HG02763 (cell line): ENCODE data around the gene POLE2.
"Not testable (repeated sequence)": the region's sequence is repeated elsewhere in the genome, so short reads cannot be mapped to it uniquely, and the experiment has no call there.

ENCODE experiments used
- ATAC-seq: cut with Tn5 transposase; IDR thresholded peaks from one replicate; pipeline ENCODE4 v1.9.1; 2021; ENCODE audit warnings: mild to moderate bottlenecking, moderate library complexity; ENCODE audit not compliant: unreplicated experiment

Gene POLE2

DNA sequence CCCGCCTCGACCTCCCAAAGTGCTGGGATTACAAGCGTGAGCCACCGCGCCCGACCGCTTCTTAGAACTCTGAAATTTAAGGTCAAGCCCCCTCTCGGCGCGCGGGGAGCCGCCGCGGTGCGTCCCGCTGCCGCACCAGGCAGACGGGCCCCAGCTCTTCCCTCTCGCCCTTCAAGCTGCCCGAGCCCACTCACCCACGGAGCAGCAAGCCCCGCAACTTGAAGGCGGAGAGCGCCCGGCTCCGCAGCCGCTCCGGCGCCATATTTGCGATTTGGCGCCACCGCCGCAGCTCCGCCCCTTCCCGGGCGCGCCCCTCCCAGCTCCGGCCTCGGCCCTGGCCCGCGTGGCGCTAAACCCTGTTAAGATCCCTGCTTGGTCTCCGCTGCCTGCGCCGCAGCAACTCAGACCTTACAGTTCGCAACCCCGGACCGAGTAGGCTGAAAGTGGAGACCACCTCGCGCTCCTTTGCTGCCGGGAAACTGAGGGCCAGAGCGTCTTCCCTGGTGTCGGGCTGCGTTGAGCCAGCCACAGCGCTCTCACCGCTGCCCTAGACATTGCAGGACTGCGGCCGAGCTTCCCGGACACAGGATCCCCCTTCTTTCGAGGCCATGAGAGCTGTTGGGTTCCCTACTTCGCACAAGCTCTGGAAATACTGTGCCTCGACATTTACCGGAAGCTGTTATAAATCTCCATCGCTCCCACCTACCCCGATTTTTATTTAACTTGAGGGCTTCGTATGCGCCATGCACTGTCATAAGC is at the start of gene POLE2:
Gene POLE2 (minus strand): TSS at position 273 of the 759 bp plus-strand sequence. CDS start 11 bp downstream, at position 262.
- ATAC-seq: peak; percentile 80

DNA sequence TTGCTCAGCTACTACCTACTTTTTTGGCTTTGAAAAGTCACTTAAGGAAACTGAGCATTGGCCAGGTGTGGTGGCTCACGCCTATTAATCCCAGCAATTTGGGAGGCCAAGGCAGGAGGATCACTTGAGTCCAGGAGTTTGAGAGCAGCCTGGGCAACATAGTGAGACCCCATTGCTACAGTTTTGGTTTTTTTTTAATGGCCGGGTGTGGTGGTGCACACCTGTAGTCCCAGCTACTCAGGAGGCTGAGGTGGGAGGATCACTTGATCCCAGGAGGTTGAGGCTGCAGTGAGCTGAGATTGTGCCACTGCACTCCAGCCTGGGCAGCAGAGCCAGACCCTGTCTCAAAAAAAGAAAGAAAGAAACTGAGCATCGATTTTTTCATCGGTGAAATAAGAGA is 47.7 kb upstream of the POLE2 start:
- not testable (repeated sequence) for ATAC-seq

- no peak for ATAC-seq
These were observed 45.8 kb upstream of the POLE2 start for GRCh38 chr14:49733836-49734235.

- ATAC-seq: no peak
These were observed 44.9 kb upstream of the POLE2 start for GRCh38 chr14:49732896-49733295.

DNA sequence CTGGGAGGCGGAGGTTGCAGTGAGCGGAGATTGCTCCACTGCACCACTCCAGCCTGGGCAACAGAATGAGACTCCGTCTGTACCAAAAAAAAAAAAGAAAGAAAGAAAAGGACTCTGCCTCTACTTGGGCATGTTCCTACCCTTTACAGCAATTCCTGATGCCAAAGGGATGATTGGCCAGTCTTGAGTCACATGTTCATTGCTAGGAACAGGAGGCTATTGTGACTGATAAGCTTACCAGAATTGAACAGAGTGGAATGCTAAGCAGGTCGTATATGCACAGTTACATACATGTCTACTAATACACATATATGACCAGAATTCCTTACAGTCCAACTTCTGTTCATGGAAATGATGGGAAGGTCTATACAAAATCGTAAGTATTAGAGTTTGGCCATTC is 39.2 kb upstream of the POLE2 start:
- ATAC-seq: no peak

DNA sequence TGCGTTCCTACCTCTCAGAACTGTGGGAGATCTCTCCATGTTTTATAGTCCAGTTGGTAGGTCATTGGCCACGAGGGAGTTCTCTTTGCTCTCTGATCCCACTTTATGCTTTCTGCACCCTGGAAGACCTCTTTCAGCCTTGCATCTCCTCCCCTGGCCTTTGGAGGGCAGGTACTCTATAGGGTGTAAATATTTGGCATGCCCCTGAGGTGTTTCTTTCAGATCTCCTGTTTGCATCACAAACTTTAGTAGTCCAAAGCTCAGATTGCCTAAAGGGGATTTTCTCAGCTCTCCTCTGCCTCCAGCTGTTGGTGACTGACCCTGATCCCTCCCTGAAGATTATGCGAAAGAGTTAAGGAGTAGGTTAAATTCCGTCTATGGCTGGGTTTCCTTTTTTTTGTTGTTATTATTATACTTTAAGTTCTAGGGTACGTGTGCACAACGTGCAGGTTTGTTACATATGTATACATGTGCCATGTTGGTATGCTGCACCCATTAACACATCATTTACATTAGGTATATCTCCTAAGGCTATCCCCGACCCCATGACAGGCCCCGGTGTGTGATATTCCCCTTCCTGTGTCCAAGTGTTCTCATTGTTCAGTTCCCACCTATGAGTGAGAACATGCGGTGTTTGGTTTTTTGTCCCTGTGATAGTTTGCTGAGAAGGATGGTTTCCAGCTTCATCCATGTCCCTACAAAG is 33.9 kb upstream of the POLE2 start:
- ATAC-seq: not testable (repeated sequence)

GRCh38 chr14:49720744-49721143 is 32.7 kb upstream of the POLE2 start:
- no peak for ATAC-seq

DNA sequence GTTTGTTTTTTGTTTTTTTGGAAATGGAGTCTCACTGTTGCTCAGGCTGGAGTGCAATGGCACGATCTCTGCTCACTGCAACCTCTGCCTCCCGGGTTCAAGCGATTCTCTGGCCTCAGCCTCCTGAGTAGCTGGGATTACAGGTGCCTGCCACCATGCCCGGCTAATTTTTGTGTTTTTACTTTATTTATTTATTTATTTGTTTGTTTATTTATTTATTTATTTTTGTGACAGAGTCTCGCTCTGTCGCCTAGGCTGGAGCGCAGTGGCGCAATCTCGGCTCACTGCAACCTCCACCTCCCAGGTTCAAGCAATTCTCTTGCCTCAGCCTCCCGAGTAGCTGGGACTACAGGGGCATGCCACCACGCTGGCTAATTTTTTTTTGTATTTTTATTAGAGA is 23.0 kb upstream of the POLE2 start:
- not testable (repeated sequence) for ATAC-seq

- ATAC-seq: not testable (repeated sequence)
These were observed 16.5 kb upstream of the POLE2 start for GRCh38 chr14:49704471-49704870.

- ATAC-seq: no peak
These were observed 16.0 kb upstream of the POLE2 start for GRCh38 chr14:49703965-49704364.

DNA sequence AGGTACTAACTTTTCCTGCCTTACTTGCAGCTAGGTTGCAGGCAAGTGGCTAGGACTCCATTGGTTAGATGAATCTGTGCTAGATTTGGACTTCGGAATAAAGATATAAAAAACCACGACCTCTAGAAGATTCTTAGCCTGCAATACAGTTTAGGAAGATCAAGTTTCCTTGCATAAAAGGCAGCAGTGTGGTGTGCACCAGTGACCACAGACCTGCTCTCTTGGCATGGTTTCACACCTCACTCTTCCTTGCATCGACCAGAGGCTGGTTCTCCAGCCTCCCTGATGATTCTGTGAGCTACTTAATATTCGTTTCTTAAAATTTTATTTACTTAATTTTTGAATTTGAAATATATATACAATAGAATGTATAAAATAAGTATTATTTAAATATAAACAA is 14.7 kb upstream of the POLE2 start:
- ATAC-seq: no peak

DNA sequence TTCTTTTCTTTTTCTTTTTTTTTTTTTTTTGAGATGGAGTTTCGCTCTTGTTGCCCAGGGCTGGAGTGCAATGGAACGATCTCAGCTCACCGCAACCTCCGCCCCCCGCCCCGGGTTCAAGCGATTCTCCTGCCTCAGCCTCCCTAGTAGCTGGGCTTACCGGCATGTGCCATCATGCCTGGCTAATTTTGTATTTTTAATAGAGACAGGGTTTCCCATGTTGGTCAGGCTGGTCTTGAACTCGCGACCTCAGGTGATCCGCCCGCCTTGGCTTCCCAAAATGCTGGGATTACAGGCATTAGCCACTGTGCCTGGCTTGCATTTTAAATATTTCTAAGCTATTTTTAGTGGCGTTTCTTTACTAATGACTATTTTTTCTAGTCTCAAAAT is 5.7 kb upstream of the POLE2 start:
- not testable (repeated sequence) for ATAC-seq

GRCh38 chr14:49692811-49693734 is 5.1 kb upstream of the POLE2 start, which contains the start of gene KLHDC1:
Gene KLHDC1, plus strand, starts transcription at chr14:49693120. Its CDS starts 75 bp downstream, at chr14:49693195.
- ATAC-seq: peak; percentile 63

DNA sequence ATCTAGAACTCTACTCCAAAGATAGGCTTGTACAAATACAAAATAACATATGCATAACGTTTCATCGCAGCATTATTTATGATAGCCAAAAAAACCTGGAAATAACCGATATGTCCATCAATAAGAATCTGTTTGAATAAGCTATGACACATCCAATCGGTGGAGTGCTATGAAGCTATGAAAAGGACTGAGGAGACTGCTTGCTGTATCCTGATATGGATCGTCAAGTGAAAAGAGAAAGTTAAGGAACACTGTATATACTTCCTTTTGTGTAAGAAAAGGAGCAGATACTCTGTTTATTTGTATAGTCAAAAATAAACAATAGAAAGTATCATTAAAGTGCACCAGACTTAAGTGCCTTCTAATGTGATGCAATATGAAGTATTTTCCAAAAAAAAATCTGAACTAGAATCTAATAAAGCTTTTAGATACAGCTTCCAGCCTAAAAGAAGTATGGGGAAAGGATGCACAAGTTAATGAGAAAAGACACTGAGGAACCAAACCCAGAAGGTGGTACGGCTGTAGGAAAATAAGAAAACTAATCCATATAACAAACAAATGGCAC is 4.3 kb upstream of the POLE2 start:
- ATAC-seq: no peak

DNA sequence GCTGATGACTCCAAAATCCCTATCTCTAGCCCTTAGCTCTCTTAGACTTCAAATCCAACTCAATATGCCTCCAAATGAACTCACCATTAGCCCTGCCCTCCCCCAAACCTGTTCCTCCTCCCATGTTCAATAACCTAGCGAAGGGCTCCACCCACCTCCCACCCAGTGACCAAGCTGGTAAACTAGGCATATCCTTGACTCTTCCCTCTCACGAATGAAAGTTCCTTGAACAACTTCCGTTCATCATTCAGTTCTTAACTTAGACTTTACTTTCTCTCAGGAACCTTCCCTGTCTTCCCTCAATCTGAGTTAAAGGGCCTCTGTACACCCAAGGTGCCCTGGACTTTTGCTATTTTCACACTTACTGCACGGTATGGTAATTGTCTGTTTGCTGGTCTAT is 3.0 kb upstream of the POLE2 start:
- ATAC-seq: no peak

DNA sequence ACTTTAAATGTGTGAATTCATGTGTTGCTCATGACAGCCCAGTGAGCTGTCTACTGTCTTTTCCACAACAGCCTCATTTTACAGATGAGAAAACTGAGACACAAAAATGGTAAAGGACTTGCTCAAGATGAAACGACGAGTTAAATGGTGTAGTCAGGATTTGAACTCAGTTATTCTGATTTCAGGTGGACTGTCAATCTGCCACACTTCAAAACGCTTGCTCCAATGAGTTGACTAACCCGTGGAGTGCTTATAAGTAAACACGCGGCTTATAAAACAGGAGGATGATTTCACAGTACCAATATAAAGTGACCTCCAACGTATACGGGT is 652 bp upstream of the POLE2 start:
- ATAC-seq: no peak

GRCh38 chr14:49686425-49686824 is 1.6 kb downstream of the POLE2 start:
- ATAC-seq: no peak

- ATAC-seq: no peak
These were observed 8.7 kb downstream of the POLE2 start for GRCh38 chr14:49679271-49679670.

- no peak for ATAC-seq
These were observed 10.4 kb downstream of the POLE2 start for GRCh38 chr14:49677643-49678042.

- no peak for ATAC-seq
These were observed 14.4 kb downstream of the POLE2 start for GRCh38 chr14:49673586-49673985.

DNA sequence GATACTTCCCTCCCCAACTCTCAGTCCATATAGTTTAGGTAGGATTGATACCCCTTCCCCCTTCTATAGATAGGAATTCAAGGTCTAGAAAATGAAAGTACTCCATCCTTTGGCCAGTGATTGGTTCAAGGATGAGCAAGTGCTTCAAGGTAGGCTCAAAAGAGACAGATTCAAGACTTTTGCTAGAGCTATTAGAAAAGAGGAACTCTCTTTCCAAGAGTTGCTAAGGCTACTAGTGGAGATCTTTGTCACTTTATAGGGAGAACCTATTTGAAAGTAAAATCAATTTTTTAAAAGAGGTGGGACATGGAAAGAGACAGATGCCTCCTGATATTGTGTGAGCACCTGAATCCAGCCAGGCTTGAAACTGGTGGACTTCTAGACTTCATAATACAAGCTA is 17.5 kb downstream of the POLE2 start:
- no peak for ATAC-seq
